ENCODE measurements around the gene PLCL2.

PLCL2 gene

DNA sequence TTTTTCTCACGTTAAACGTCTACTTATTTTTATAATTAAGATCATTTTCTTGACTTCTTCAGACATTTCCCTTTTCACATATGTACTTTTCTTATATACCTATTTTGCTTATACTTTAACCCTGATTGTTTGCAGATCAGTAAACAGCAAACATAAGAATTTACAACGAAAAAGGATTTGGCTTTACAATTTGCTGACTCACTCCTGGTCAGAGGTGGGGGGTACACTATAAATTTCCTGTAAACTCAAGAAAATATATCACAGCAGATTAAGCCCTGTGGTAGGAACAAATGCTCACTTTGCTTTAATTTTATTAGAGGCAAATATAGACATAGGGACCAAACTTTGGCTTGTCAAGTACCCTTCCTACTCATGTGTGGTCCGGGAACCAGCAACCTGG, 185.0 kb downstream of the PLCL2 start:
- Histone ChIP-seq H3K4me1 (ENCODE audit: insufficient read depth, low read length) (peaks cover 2% of the 10 kb centered on the region), H3K9me3 (ENCODE audit: low read length) (no peaks in the 10 kb centered on the region), H3K4me3 (ENCODE audit: low read length) (no peak overlapping the region), H3K36me3 (ENCODE audit: insufficient read depth, low read length) (no peaks in the 10 kb centered on the region), H2AFZ (ENCODE audit: low read depth, low read length) (no peak overlapping the region), H3K27me3 (ENCODE audit: insufficient read depth, low read length) (no peaks in the 10 kb centered on the region)

GRCh38 chr3:17070161-17070959, 185.6 kb downstream of the PLCL2 start:
- H3K4me1 ChIP-seq (ENCODE audit: insufficient read depth, low read length) = peaks cover 2% of the 10 kb centered on the region
- H3K9me3 ChIP-seq (ENCODE audit: low read length) = no peaks in the 10 kb centered on the region
- no peak overlapping the region for H2AFZ ChIP-seq (ENCODE audit: low read depth, low read length)
- H3K27me3 ChIP-seq (ENCODE audit: insufficient read depth, low read length) = no peaks in the 10 kb centered on the region
- H3K36me3 ChIP-seq (ENCODE audit: insufficient read depth, low read length) = no peaks in the 10 kb centered on the region
- no peak overlapping the region for H3K4me3 ChIP-seq (ENCODE audit: low read length)

GRCh38 chr3:17074559-17074958, 189.8 kb downstream of the PLCL2 start:
- H3K36me3 ChIP-seq (ENCODE audit: insufficient read depth, low read length) = no peaks in the 10 kb centered on the region
- no peaks in the 10 kb centered on the region for H3K9me3 ChIP-seq (ENCODE audit: low read length)
- H2AFZ ChIP-seq (ENCODE audit: low read depth, low read length) = no peak overlapping the region
- H3K4me1 ChIP-seq (ENCODE audit: insufficient read depth, low read length) = peaks cover 2% of the 10 kb centered on the region
- H3K27me3 ChIP-seq (ENCODE audit: insufficient read depth, low read length) = no peaks in the 10 kb centered on the region
- H3K4me3 ChIP-seq (ENCODE audit: low read length) = no peak overlapping the region

- H3K27me3 ChIP-seq (ENCODE audit: insufficient read depth, low read length) = no peaks in the 10 kb centered on the region
- no peak overlapping the region for H2AFZ ChIP-seq (ENCODE audit: low read depth, low read length)
- peaks cover 2% of the 10 kb centered on the region for H3K4me1 ChIP-seq (ENCODE audit: insufficient read depth, low read length)
- H3K36me3 ChIP-seq (ENCODE audit: insufficient read depth, low read length) = no peaks in the 10 kb centered on the region
- no peak overlapping the region for H3K4me3 ChIP-seq (ENCODE audit: low read length)
- H3K9me3 ChIP-seq (ENCODE audit: low read length) = no peaks in the 10 kb centered on the region
Observed at GRCh38 chr3:17075358-17075757, 190.6 kb downstream of the PLCL2 start.

DNA sequence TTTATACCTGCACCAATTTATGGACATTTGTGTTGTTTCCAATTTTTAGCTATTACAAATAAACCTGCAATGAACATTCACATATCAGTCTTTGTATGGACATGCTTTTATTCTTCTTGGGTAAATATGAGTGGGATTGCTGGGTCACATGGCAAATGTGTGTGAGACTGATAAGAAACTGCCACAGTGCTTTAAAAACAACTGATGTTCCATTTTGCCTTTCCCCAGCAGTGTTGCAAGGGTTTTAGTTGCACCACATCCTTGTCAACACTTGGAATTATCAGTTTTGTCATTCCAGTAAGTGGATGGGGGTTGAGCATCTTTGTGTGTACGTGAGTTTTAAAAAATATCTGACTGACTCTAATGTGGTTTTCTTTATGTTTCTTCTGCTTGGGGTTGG, 191.2 kb downstream of the PLCL2 start:
- H3K4me3 ChIP-seq (ENCODE audit: low read length) = no peak overlapping the region
- no peaks in the 10 kb centered on the region for H3K9me3 ChIP-seq (ENCODE audit: low read length)
- no peaks in the 10 kb centered on the region for H3K27me3 ChIP-seq (ENCODE audit: insufficient read depth, low read length)
- H3K36me3 ChIP-seq (ENCODE audit: insufficient read depth, low read length) = no peaks in the 10 kb centered on the region
- H3K4me1 ChIP-seq (ENCODE audit: insufficient read depth, low read length) = no peaks in the 10 kb centered on the region
- H2AFZ ChIP-seq (ENCODE audit: low read depth, low read length) = no peak overlapping the region

GRCh38 chr3:17076940-17077605, 192.3 kb downstream of the PLCL2 start:
- Histone ChIP-seq H3K4me1 (ENCODE audit: insufficient read depth, low read length) (no peaks in the 10 kb centered on the region), H2AFZ (ENCODE audit: low read depth, low read length) (no peak overlapping the region), H3K4me3 (ENCODE audit: low read length) (no peak overlapping the region), H3K9me3 (ENCODE audit: low read length) (no peaks in the 10 kb centered on the region), H3K27me3 (ENCODE audit: insufficient read depth, low read length) (no peaks in the 10 kb centered on the region), H3K36me3 (ENCODE audit: insufficient read depth, low read length) (no peaks in the 10 kb centered on the region)

DNA sequence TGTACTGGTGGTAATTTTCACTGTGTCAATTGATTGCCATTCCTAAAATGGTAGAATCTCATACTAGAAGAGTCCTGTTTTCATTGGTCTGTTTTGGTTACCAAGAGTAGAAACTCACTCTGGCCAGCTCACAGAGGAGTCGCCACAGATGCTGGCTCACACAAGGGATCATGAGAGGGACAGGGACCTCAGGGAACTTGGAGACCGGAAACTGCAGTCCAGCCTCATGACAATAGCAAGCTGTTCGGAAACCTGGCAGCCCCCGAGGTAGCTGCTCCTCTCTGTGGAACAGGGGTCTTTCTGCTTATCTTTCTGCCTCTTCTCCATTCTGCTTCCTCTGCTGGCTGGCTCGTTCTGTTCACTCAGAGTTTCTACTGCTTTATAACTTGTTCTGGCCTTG, 192.9 kb downstream of the PLCL2 start:
- H3K36me3 ChIP-seq (ENCODE audit: insufficient read depth, low read length) = no peaks in the 10 kb centered on the region
- no peaks in the 10 kb centered on the region for H3K4me1 ChIP-seq (ENCODE audit: insufficient read depth, low read length)
- no peak overlapping the region for H3K4me3 ChIP-seq (ENCODE audit: low read length)
- H3K9me3 ChIP-seq (ENCODE audit: low read length) = no peaks in the 10 kb centered on the region
- H3K27me3 ChIP-seq (ENCODE audit: insufficient read depth, low read length) = no peaks in the 10 kb centered on the region
- H2AFZ ChIP-seq (ENCODE audit: low read depth, low read length) = no peak overlapping the region

GRCh38 chr3:17078926-17079465, 194.2 kb downstream of the PLCL2 start:
- H2AFZ ChIP-seq (ENCODE audit: low read depth, low read length) = no peak overlapping the region
- H3K4me3 ChIP-seq (ENCODE audit: low read length) = no peak overlapping the region
- no peaks in the 10 kb centered on the region for H3K4me1 ChIP-seq (ENCODE audit: insufficient read depth, low read length)

GRCh38 chr3:17079933-17080332, 195.2 kb downstream of the PLCL2 start:
- Histone ChIP-seq H3K27me3 (ENCODE audit: insufficient read depth, low read length) (no peaks in the 10 kb centered on the region), H3K4me1 (ENCODE audit: insufficient read depth, low read length) (no peaks in the 10 kb centered on the region), H3K9me3 (ENCODE audit: low read length) (no peaks in the 10 kb centered on the region), H3K36me3 (ENCODE audit: insufficient read depth, low read length) (no peaks in the 10 kb centered on the region), H3K4me3 (ENCODE audit: low read length) (no peak overlapping the region), H2AFZ (ENCODE audit: low read depth, low read length) (no peak overlapping the region)

More at GRCh38 chr3:17078926-17079465, 194.2 kb downstream of the PLCL2 start:
- H3K36me3 ChIP-seq (ENCODE audit: insufficient read depth, low read length) = no peaks in the 10 kb centered on the region
- no peaks in the 10 kb centered on the region for H3K9me3 ChIP-seq (ENCODE audit: low read length)
- H3K27me3 ChIP-seq (ENCODE audit: insufficient read depth, low read length) = no peaks in the 10 kb centered on the region

DNA sequence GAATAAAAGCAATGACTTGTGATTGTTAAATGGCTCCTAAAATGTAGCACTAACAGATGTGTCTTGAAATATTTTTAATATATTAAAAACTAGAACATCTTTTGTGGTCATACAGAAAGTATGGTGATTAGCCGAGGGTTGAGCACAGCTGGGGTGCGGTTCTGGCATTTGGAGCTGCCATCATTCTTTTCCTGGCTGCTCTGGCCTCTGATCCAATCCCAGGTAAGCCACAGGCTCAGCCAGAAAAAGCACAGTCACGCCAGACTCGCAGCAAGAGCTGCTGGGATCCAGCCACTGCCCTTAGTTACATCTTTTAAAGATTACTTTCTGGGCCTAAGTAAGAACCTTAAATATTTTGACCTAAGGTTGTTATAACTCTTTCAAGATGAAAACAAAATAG, 196.8 kb downstream of the PLCL2 start:
- H3K36me3 ChIP-seq (ENCODE audit: insufficient read depth, low read length) = no peaks in the 10 kb centered on the region
- no peak overlapping the region for H3K4me3 ChIP-seq (ENCODE audit: low read length)
- H3K4me1 ChIP-seq (ENCODE audit: insufficient read depth, low read length) = no peaks in the 10 kb centered on the region
- H3K27me3 ChIP-seq (ENCODE audit: insufficient read depth, low read length) = no peaks in the 10 kb centered on the region
- no peak overlapping the region for H2AFZ ChIP-seq (ENCODE audit: low read depth, low read length)
- no peaks in the 10 kb centered on the region for H3K9me3 ChIP-seq (ENCODE audit: low read length)

DNA sequence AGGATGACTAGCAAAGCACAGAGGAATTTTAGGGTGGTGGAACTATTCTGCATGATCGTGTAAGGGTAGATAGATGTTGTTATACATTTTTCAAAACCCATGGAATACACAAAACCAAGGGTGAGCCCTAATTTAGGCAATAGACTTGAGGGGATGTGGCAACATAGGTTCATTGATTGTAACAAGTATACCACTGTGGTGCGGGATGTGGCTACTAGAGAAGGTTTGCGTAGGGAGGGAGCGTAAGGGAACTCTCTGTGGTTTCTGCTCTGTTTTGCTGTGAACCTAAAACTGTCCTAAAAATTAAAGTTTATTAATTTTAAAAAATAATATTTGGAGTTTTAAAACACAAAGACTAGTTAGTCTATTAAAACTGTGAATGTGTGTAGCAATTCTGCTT, 202.8 kb downstream of the PLCL2 start:
- Histone ChIP-seq H3K36me3 (ENCODE audit: insufficient read depth, low read length) (no peaks in the 10 kb centered on the region), H2AFZ (ENCODE audit: low read depth, low read length) (no peak overlapping the region), H3K4me3 (ENCODE audit: low read length) (no peak overlapping the region), H3K27me3 (ENCODE audit: insufficient read depth, low read length) (no peaks in the 10 kb centered on the region), H3K4me1 (ENCODE audit: insufficient read depth, low read length) (peaks cover 4% of the 10 kb centered on the region), H3K9me3 (ENCODE audit: low read length) (no peaks in the 10 kb centered on the region)

DNA sequence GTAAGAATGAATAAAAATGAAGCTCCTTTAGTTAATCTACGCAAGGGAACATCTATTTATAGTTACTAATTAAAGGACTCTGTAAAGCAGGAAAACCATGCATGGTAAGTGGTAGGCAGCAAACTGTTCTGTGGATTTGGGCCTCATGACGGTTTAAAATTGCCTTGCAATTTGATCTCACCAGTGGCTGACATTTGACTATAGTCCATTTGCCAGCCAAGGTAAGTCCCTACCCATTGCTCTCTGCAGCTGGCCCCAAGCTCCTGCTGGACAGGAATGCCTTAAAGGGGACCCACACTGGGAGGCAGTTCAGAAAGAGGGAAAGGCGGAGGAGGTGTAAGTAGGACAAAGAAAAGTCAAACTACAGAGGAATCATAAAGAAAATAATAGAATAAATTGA, 203.3 kb downstream of the PLCL2 start:
- Histone ChIP-seq H3K9me3 (ENCODE audit: low read length) (no peaks in the 10 kb centered on the region), H2AFZ (ENCODE audit: low read depth, low read length) (no peak overlapping the region), H3K36me3 (ENCODE audit: insufficient read depth, low read length) (no peaks in the 10 kb centered on the region), H3K4me1 (ENCODE audit: insufficient read depth, low read length) (peaks cover 4% of the 10 kb centered on the region), H3K4me3 (ENCODE audit: low read length) (no peak overlapping the region), H3K27me3 (ENCODE audit: insufficient read depth, low read length) (no peaks in the 10 kb centered on the region)

DNA sequence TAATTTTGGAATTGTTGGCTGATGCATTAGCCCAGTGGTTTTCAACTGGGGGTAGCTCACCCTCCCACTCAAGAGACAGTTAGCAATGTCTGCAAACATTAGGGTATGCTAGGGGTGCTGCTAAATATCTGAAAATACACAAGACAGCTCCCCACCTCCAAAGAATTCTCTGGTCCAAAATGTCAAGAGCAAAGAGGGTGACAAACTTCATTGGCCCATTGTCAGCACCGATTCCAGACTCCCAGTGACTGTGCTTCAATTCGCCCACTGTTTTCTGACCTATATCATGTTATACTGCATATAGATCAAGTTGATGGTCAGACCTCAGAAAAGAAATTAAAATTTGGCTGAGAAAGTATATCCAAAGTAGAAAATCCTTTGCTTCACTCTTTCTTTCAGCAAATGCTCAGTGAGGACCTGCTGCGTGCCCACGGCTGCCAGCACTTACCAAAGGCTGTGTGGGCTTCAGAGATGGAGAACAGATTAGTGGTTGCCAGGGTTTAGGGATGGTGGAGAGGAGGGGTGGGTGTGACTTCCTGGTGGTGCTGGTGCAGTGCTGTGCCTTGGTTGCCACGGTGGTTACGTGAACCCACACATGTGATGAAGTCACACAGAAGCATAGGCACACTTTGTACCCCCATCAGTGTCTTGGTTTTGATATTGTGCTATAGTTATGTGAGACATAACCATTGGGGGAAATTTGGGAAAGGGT, 204.0 kb downstream of the PLCL2 start:
- Histone ChIP-seq H3K36me3 (ENCODE audit: insufficient read depth, low read length) (no peaks in the 10 kb centered on the region), H3K9me3 (ENCODE audit: low read length) (no peaks in the 10 kb centered on the region), H3K4me1 (ENCODE audit: insufficient read depth, low read length) (peaks cover 4% of the 10 kb centered on the region), H2AFZ (ENCODE audit: low read depth, low read length) (no peak overlapping the region), H3K4me3 (ENCODE audit: low read length) (no peak overlapping the region), H3K27me3 (ENCODE audit: insufficient read depth, low read length) (no peaks in the 10 kb centered on the region)

All from neuron (in vitro differentiated cells).